IMR-90 (cell line): ENCODE data around the gene HOXB8. TPM values are rescaled to one million over a fixed set of nuclear protein-coding genes. Genes with fewer than 3 reads are reported as not detected.

Source experiments
- ATAC-seq: fragments of 200-7000 bp; cut with Tn5 transposase; 2 replicates; pipeline ENCODE4 v1.9.1; 2020; ENCODE audit warnings: low read depth, mild to moderate bottlenecking, moderate library complexity
- BruUV-seq: library from RNA; stranded (reverse); fragments of 400-500 nt; replicated peaks from 2 replicates; lab custom pipeline; 2021; lab: Mats Ljungman, UMichigan
- CTCF ChIA-PET: fragments of 300-600 bp; formaldehyde crosslinking; extraction: SDS; loops from one replicate; lab custom pipeline; 2021; ENCODE audit warnings: antibody characterized with exemption; lab: Yijun Ruan, JAX
- POLR2A ChIA-PET: fragments of 300-600 bp; sonication (Branson Sonifier 250); formaldehyde crosslinking; loops from one replicate; lab custom pipeline; 2022; ENCODE audit warnings: antibody characterized with exemption; ENCODE audit not compliant: unreplicated experiment; lab: Charles Lee
- DNase-seq: peaks from one replicate; pipeline ENCODE4 v3.0.0; 2013
- H2AFZ ChIP-seq: replicated peaks from 2 replicates; pipeline ENCODE3; 2013; ENCODE audit warnings: low read length, mild to moderate bottlenecking; ENCODE audit not compliant: poor library complexity
- H2AK5ac ChIP-seq: 2 replicates; pipeline ENCODE4 v1.6.1; 2013; ENCODE audit warnings: low read depth, low read length, inconsistent platforms
- H2AK9ac ChIP-seq: replicated peaks from 2 replicates; pipeline ENCODE3; 2013; ENCODE audit warnings: mild to moderate bottlenecking, low read depth, low read length, moderate library complexity; ENCODE audit not compliant: poor library complexity
- H2BK120ac ChIP-seq: 2 replicates; pipeline ENCODE4 v1.6.1; 2013; ENCODE audit warnings: low read depth, low read length, inconsistent platforms
- H2BK15ac ChIP-seq: 3 replicates; pipeline ENCODE4 v1.6.1; 2013; ENCODE audit warnings: low read depth, low read length, inconsistent platforms
- H2BK20ac ChIP-seq: 2 replicates; pipeline ENCODE4 v1.6.1; 2013; ENCODE audit warnings: low read depth, mild to moderate bottlenecking, inconsistent platforms, low read length, moderate library complexity
- H2BK5ac ChIP-seq: 2 replicates; pipeline ENCODE4 v1.6.1; 2013; ENCODE audit warnings: mild to moderate bottlenecking, low read depth, low read length, inconsistent platforms; ENCODE audit not compliant: poor library complexity, severe bottlenecking
- H3K14ac ChIP-seq: replicated peaks from 2 replicates; pipeline ENCODE4 v1.6.1; 2013; ENCODE audit warnings: low read depth, low read length, inconsistent platforms
- H3K18ac ChIP-seq: 2 replicates; pipeline ENCODE4 v1.6.1; 2013; ENCODE audit warnings: low read depth, low read length, control low read depth
- H3K23ac ChIP-seq: 2 replicates; pipeline ENCODE4 v1.6.1; 2013; ENCODE audit warnings: low read depth, low read length, inconsistent platforms
- H3K27ac ChIP-seq: 2 replicates; pipeline ENCODE4 v1.5.1; 2013; ENCODE audit warnings: mild to moderate bottlenecking, control low read depth, low read length; ENCODE audit not compliant: insufficient read depth
- H3K27me3 ChIP-seq: 2 replicates; pipeline ENCODE4 v1.6.1; 2013; ENCODE audit warnings: low read length; ENCODE audit not compliant: control insufficient read depth, insufficient read depth
- H3K36me3 ChIP-seq: 2 replicates; pipeline ENCODE4 v1.6.1; 2013; ENCODE audit warnings: low read length, mixed read lengths; ENCODE audit not compliant: control insufficient read depth, insufficient read depth
- H3K4ac ChIP-seq: 2 replicates; pipeline ENCODE4 v1.6.1; 2013; ENCODE audit warnings: low read depth, low read length, inconsistent platforms
- H3K4me1 ChIP-seq: 2 replicates; pipeline ENCODE4 v1.6.1; 2013; ENCODE audit warnings: low read length, mixed read lengths; ENCODE audit not compliant: control insufficient read depth, insufficient read depth
- H3K4me2 ChIP-seq: 2 replicates; pipeline ENCODE4 v1.6.1; 2013; ENCODE audit warnings: low read depth, mild to moderate bottlenecking, control low read depth, low read length, moderate library complexity
- H3K4me3 ChIP-seq: 2 replicates; pipeline ENCODE4 v1.5.1; 2013; ENCODE audit warnings: low read depth, mild to moderate bottlenecking, control low read depth, low read length, moderate library complexity; ENCODE audit not compliant: insufficient read depth
- H3K56ac ChIP-seq: 2 replicates; pipeline ENCODE4 v1.6.1; 2013; ENCODE audit warnings: low read length, inconsistent platforms; ENCODE audit not compliant: insufficient read depth; ENCODE audit errors: extremely low read depth
- H3K79me1 ChIP-seq, 2 experiments: 2 replicates each; pipeline ENCODE4 v1.6.1; 2013; ENCODE audit warnings: low read length in 2 of 2, inconsistent platforms in 1 of 2, low read depth in 1 of 2
- H3K9ac ChIP-seq: 2 replicates; pipeline ENCODE4 v1.6.1; 2013; ENCODE audit warnings: low read depth, low read length, control low read depth
- H3K9me1 ChIP-seq: 2 replicates; pipeline ENCODE4 v1.6.1; 2013; ENCODE audit warnings: low read length, inconsistent platforms; ENCODE audit not compliant: insufficient read depth
- H3K9me3 ChIP-seq: 2 replicates; pipeline ENCODE4 v1.6.1; 2013; ENCODE audit warnings: low read length; ENCODE audit not compliant: control insufficient read depth, insufficient read depth
- H4K20me1 ChIP-seq: 2 replicates; pipeline ENCODE4 v1.6.1; 2013; ENCODE audit warnings: low read length, inconsistent platforms; ENCODE audit not compliant: insufficient read depth
- H4K5ac ChIP-seq: 2 replicates; pipeline ENCODE4 v1.6.1; 2013; ENCODE audit warnings: mild to moderate bottlenecking, low read depth, low read length, control low read depth
- H4K8ac ChIP-seq, 2 experiments: 2 replicates each; pipeline ENCODE4 v1.6.1; 2013; ENCODE audit warnings: low read depth in 2 of 2, low read length in 2 of 2, control low read depth in 1 of 2, inconsistent platforms in 1 of 2
- H4K91ac ChIP-seq: 2 replicates; pipeline ENCODE4 v1.6.1; 2013; ENCODE audit warnings: low read depth, low read length, inconsistent platforms; ENCODE audit not compliant: insufficient read depth
- BHLHE40 ChIP-seq: fragments of 150-350 bp; IDR thresholded peaks from 2 replicates; pipeline ENCODE4 v1.6.1; 2016; ENCODE audit warnings: mild to moderate bottlenecking, low read depth, low read length
- CEBPB ChIP-seq: IDR thresholded peaks from 2 replicates; pipeline ENCODE4 v1.6.1; 2012; ENCODE audit warnings: low read depth, low read length, improper control_type of control experiment
- CHD1 ChIP-seq: IDR thresholded peaks from 2 replicates; pipeline ENCODE4 v1.6.1; 2012; ENCODE audit warnings: low read depth, low read length, improper control_type of control experiment
- CTCF ChIP-seq: conservative IDR thresholded peaks from 2 replicates; pipeline ENCODE4 v1.5.1; 2012; ENCODE audit warnings: mild to moderate bottlenecking, low read depth, low read length, improper control_type of control experiment
- FOS ChIP-seq: fragments of 150-350 bp; IDR thresholded peaks from 2 replicates; pipeline ENCODE4 v1.6.1; 2016; ENCODE audit warnings: low read depth, low read length
- MAFK ChIP-seq: IDR thresholded peaks from 2 replicates; pipeline ENCODE4 v1.6.1; 2012; ENCODE audit warnings: low read depth, low read length, improper control_type of control experiment
- MAZ ChIP-seq: IDR thresholded peaks from 2 replicates; pipeline ENCODE4 v1.6.1; 2012; ENCODE audit warnings: low read depth, mild to moderate bottlenecking, low read length, improper control_type of control experiment, moderate library complexity, borderline replicate concordance
- MXI1 ChIP-seq: IDR thresholded peaks from 2 replicates; pipeline ENCODE4 v1.6.1; 2012; ENCODE audit warnings: low read depth, mild to moderate bottlenecking, low read length, moderate library complexity, borderline replicate concordance
- NFE2L2 ChIP-seq: fragments of 150-350 bp; IDR thresholded peaks from 2 replicates; pipeline ENCODE4 v1.6.1; 2016; ENCODE audit warnings: low read depth, mild to moderate bottlenecking, low read length
- POLR2A ChIP-seq: IDR thresholded peaks from 2 replicates; pipeline ENCODE4 v1.6.1; 2012; ENCODE audit warnings: mild to moderate bottlenecking, low read depth, low read length
- RAD21 ChIP-seq: IDR thresholded peaks from 2 replicates; pipeline ENCODE4 v1.6.1; 2012; ENCODE audit warnings: low read length, improper control_type of control experiment
- RCOR1 ChIP-seq: IDR thresholded peaks from 2 replicates; pipeline ENCODE4 v1.6.1; 2012; ENCODE audit warnings: mild to moderate bottlenecking, low read length, improper control_type of control experiment; ENCODE audit not compliant: insufficient replicate concordance
- RFX5 ChIP-seq: IDR thresholded peaks from 2 replicates; pipeline ENCODE4 v1.8.0; 2012; ENCODE audit warnings: low read depth, mild to moderate bottlenecking, low read length, moderate library complexity
- SMC3 ChIP-seq: fragments of 150-350 bp; IDR thresholded peaks from 2 replicates; pipeline ENCODE4 v1.6.1; 2016; ENCODE audit warnings: low read depth, mild to moderate bottlenecking, antibody characterized with exemption, low read length, moderate library complexity
- USF2 ChIP-seq: fragments of 150-350 bp; IDR thresholded peaks from 2 replicates; pipeline ENCODE4 v1.6.1; 2017; ENCODE audit warnings: mild to moderate bottlenecking, antibody characterized with exemption, low read length, low read depth
- WGBS, 2 experiments: methylation state at CpG; one replicate each; pipeline versions ENCODE4 v1.1.5 to v1.1.7; 2013; ENCODE audit warnings: missing lambda C conversion rate in 2 of 2; ENCODE audit not compliant: insufficient read length in 1 of 2; ENCODE audit errors: extremely low coverage in 2 of 2; 5-methylcytosine and 5-hydroxymethylcytosine counted together
- dilution Hi-C: fragments of 300-500 bp; cut with HindIII; formaldehyde crosslinking; loops from one replicate; pipeline ENCODE4 v1.14.3; 2018; ENCODE audit warnings: low sequenced_read_pairs; ENCODE audit not compliant: unreplicated experiment
- in situ Hi-C: fragments of 300-500 bp; cut with MboI; formaldehyde crosslinking; loops from 3 replicates; pipeline ENCODE4 v1.14.3; 2019; ENCODE audit warnings: low sequenced_read_pairs, inconsistent platforms, mixed read lengths
- intact Hi-C: fragments of 100-400 bp; cut with micrococcal nuclease; formaldehyde crosslinking; loops from 2 replicates; pipeline ENCODE4 v1.10.0; 2022
- polyA plus RNA-seq, 3 experiments: library from polyadenylated mRNA; depleted of rRNA; stranded (reverse); fragments of >200 nt; gene quantifications; 2 replicates each; pipeline ENCODE4 v1.2.3, GENCODE V29; 2012; ENCODE audit warnings: low replicate concordance in 1 of 3
- total RNA-seq: library from RNA; depleted of rRNA; stranded (reverse); fragments of >200 nt; gene quantifications from 2 replicates; pipeline ENCODE4 v1.2.3, GENCODE V29; 2012
- TF ChIP-seq, protein P1 (sequence below): fragments of 150-350 bp; IDR thresholded peaks from 2 replicates; pipeline ENCODE4 v1.6.1; 2016; ENCODE audit warnings: low read depth, mild to moderate bottlenecking, low read length, moderate library complexity, borderline replicate concordance

HOXB8 gene
- total and polyA plus RNA-seq, 2 of the 4 experiments (the other 2 are of a cell fraction) = 0.54 to 5.3 TPM

DNA sequence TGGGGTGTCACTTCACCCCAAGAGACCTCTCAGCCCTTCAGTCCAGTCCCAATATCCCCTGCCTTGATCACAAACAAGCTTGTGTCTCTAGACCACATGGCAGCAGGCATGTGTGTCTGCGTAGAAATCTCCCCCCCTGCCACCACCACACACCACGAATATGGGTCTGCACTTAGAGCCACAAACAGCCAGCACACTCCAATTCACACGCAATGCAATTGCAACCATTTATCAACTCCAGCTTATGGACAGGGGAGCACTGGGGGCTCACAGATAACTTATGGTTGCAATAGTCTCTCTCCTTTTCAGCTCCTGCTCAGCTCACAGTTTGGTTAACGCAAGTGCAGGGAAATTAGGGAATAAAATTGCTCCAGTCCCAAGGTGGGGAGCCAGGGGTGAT lies 8.5 kb upstream of the HOXB8 start:
- Histone ChIP-seq H4K5ac (no peak overlapping the region), H3K9ac (no peak overlapping the region), H3K23ac (peak overlapping the region; percentile 34; the same call in 1 of the 2 replicates), H2BK15ac (no peak overlapping the region), H3K9me3 (peaks cover 14% of the 10 kb centered on the region), H2AFZ (no peak overlapping the region), H2BK120ac (no peak overlapping the region), H4K8ac (no peak overlapping the region), H3K36me3 (no peaks in the 10 kb centered on the region), H3K79me1 (no peaks in the 10 kb centered on the region), H3K18ac (no peak overlapping the region), H4K20me1 (peaks cover 11% of the 10 kb centered on the region; the same call in 1 of the 2 replicates), H3K27ac (no peak overlapping the region), H2AK5ac (no peak overlapping the region), H3K4me2 (no peak overlapping the region), H2AK9ac (no peak overlapping the region), H2BK5ac (no peak overlapping the region), H3K27me3 (peaks cover 98% of the 10 kb centered on the region), H3K4me3 (no peak overlapping the region), H3K14ac (no peak overlapping the region), H3K4me1 (no peaks in the 10 kb centered on the region; the same call in 1 of the 2 replicates), H4K91ac (no peak overlapping the region), H3K56ac (no peak overlapping the region), H2BK20ac (no peak overlapping the region), H3K4ac (no peak overlapping the region), H3K9me1 (no peaks in the 10 kb centered on the region; the same call in 1 of the 2 replicates)
- ChIA-PET POLR2A (no interaction called here), CTCF (interaction anchor here (1.0 to 1.1 kb wide), 2 partner anchors 288 to 598 kb away, joined by 3 to 4 read pairs; no protein-coding TSS in a partner anchor)
- in situ Hi-C loops = loop anchor here (10.0 kb wide), 1 partner anchor 459 kb away; no protein-coding TSS in a partner anchor
- DNase-seq = no peak
- intact Hi-C loops = no loop called here
- TF ChIP-seq USF2 (no peak), RCOR1 (no peak), SMC3 (no peak), BHLHE40 (no peak), RFX5 (no peak), MAFK (no peak), MAZ (no peak), CTCF (no peak), NFE2L2 (no peak), RAD21 (no peak), FOS (no peak), CHD1 (no peak), MXI1 (no peak), POLR2A (no peak), CEBPB (no peak)
- TF ChIP-seq, protein P1, sequence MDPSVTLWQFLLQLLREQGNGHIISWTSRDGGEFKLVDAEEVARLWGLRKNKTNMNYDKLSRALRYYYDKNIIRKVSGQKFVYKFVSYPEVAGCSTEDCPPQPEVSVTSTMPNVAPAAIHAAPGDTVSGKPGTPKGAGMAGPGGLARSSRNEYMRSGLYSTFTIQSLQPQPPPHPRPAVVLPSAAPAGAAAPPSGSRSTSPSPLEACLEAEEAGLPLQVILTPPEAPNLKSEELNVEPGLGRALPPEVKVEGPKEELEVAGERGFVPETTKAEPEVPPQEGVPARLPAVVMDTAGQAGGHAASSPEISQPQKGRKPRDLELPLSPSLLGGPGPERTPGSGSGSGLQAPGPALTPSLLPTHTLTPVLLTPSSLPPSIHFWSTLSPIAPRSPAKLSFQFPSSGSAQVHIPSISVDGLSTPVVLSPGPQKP = no peak
- ATAC-seq = no peak
- 16% methylated on average over 2 of the region's 4 CpGs; no CpG with 5 or more reads in 1 of the 2 experiments for WGBS, 2 experiments
- dilution Hi-C loops = no loop called here
- no TSS peak for BruUV-seq
